K562 (cell line): ENCODE data around the gene RIMKLA. TPM values are rescaled to one million over a fixed set of nuclear protein-coding genes. Genes with fewer than 3 reads are reported as not detected.

Experiments
- ATAC-seq: fragments of 200-7000 bp; cut with Tn5 transposase; 3 replicates; pipeline ENCODE4 v1.9.1; 2020; ENCODE audit warnings: moderate library complexity
- BruUV-seq: library from RNA; stranded (reverse); fragments of 400-500 nt; replicated peaks from 2 replicates; lab custom pipeline; 2021; lab: Mats Ljungman, UMichigan
- CTCF ChIA-PET: fragments of 300-600 bp; formaldehyde crosslinking; extraction: SDS; loops from one replicate; lab custom pipeline; 2021; ENCODE audit warnings: low intra/inter-chr PET ratio; lab: Yijun Ruan, JAX
- POLR2A ChIA-PET: fragments of 300-600, 350-650 bp; sonication (Branson Sonifier 250); formaldehyde crosslinking; extraction: SDS; loops from one replicate; lab custom pipeline; 2021; ENCODE audit warnings: antibody characterized with exemption, inconsistent platforms; lab: Yijun Ruan, JAX
- DNase-seq, 4 experiments: peaks; one replicate each; pipeline versions ENCODE4 v3.0.0 to v3.0.0-alpha.2; 2011 to 2018; ENCODE audit warnings: low spot score in 3 of 4, mixed read lengths in 3 of 4; ENCODE audit errors: extremely low read depth in 1 of 4
- FAIRE-seq: peaks from 2 replicates; lab custom pipeline; 2011; peaks lifted over from hg19 to GRCh38; lab: Jason Lieb, UNC
- H2AFZ ChIP-seq: 2 replicates; pipeline ENCODE4 v1.6.0; 2011; ENCODE audit warnings: low read depth, low read length, control low read depth, inconsistent platforms
- H3K27ac ChIP-seq: fragments of 200-600 bp; 3 replicates; pipeline ENCODE4 v1.8.0; 2011; ENCODE audit warnings: low read depth, mild to moderate bottlenecking, control low read depth, inconsistent platforms, low read length, moderate library complexity, mixed read lengths; ENCODE audit errors: extremely low read depth
- H3K27me3 ChIP-seq, 2 experiments: fragments of 300-600 bp in 1 of 2; 2 replicates in 1 of 2; 3 replicates in 1 of 2; pipeline versions ENCODE4 v1.6.0 to v1.8.0; 2011; ENCODE audit warnings: inconsistent platforms in 2 of 2, low read length in 2 of 2, mild to moderate bottlenecking in 1 of 2, mixed read lengths in 1 of 2, moderate library complexity in 1 of 2; ENCODE audit not compliant: control insufficient read depth in 2 of 2, insufficient read depth in 2 of 2
- H3K36me3 ChIP-seq: fragments of 300-600 bp; 3 replicates; pipeline ENCODE4 v1.8.0; 2011; ENCODE audit warnings: mild to moderate bottlenecking, low read length, inconsistent platforms; ENCODE audit not compliant: control insufficient read depth, insufficient read depth
- H3K4me1 ChIP-seq, 2 experiments: fragments of 200-600 bp in 1 of 2; replicated peaks in 1 of 2; 2 replicates in 1 of 2; 3 replicates in 1 of 2; pipeline versions ENCODE4 v1.5.1 to v1.8.0; 2011; ENCODE audit warnings: inconsistent platforms in 2 of 2, low read length in 2 of 2, mild to moderate bottlenecking in 1 of 2, mixed read lengths in 1 of 2, moderate library complexity in 1 of 2; ENCODE audit not compliant: control insufficient read depth in 2 of 2, insufficient read depth in 2 of 2
- H3K4me2 ChIP-seq: 2 replicates; pipeline ENCODE4 v1.6.1; 2011; ENCODE audit warnings: low read length, control low read depth, inconsistent platforms, mixed read lengths; ENCODE audit not compliant: insufficient read depth
- H3K4me3 ChIP-seq: fragments of 200-600 bp; sonication (generic), shearing (Covaris generic); 2 replicates; pipeline ENCODE4 v1.5.1; 2016; ENCODE audit warnings: control low read depth, inconsistent platforms
- H3K79me2 ChIP-seq: fragments of 200-600 bp; 3 replicates; pipeline ENCODE4 v1.8.0; 2011; ENCODE audit warnings: low read length, inconsistent platforms; ENCODE audit not compliant: control insufficient read depth, insufficient read depth
- H3K9ac ChIP-seq, 2 experiments: 2 replicates each; pipeline versions ENCODE4 v1.6.0 to v1.6.1; 2011; ENCODE audit warnings: low read depth in 2 of 2, low read length in 2 of 2, control low read depth in 1 of 2, inconsistent platforms in 1 of 2, mild to moderate bottlenecking in 1 of 2, mixed read lengths in 1 of 2; ENCODE audit not compliant: insufficient read depth in 1 of 2
- H3K9me1 ChIP-seq: one replicate; pipeline ENCODE4 v1.6.0; 2011; ENCODE audit warnings: inconsistent platforms, mild to moderate bottlenecking, low read length, moderate library complexity; ENCODE audit not compliant: control insufficient read depth, insufficient read depth
- H3K9me3 ChIP-seq: replicated peaks from 2 replicates; pipeline ENCODE4 v1.5.1; 2011; ENCODE audit warnings: low read depth, low read length, inconsistent platforms; ENCODE audit not compliant: control insufficient read depth, insufficient read depth
- H4K20me1 ChIP-seq: replicated peaks from 2 replicates; pipeline ENCODE4 v1.6.1; 2011; ENCODE audit warnings: low read length, inconsistent platforms, mixed read lengths; ENCODE audit not compliant: control insufficient read depth, insufficient read depth
- ESRRB ChIP-seq: fragments of 250-450 bp; sonication (Bioruptor Pico); IDR thresholded peaks from 2 replicates; pipeline ENCODE4 v1.5.0; 2020; ENCODE audit warnings: mild to moderate bottlenecking, moderate library complexity, borderline replicate concordance
- ETV5 ChIP-seq: sonication (generic); formaldehyde crosslinking; IDR thresholded peaks from 2 replicates; pipeline ENCODE4 v1.4.0; 2020; ENCODE audit warnings: low read depth, mild to moderate bottlenecking, missing genetic modification reagents
- FOXK2 ChIP-seq, 2 experiments: fragments of 450-650 bp; IDR thresholded peaks in 1 of 2; conservative IDR thresholded peaks in 1 of 2; 2 replicates each; pipeline ENCODE4 v1.6.1; 2016; ENCODE audit warnings: low read depth in 2 of 2, mild to moderate bottlenecking in 1 of 2
- HDAC6 ChIP-seq: IDR thresholded peaks from 2 replicates; pipeline ENCODE4 v1.6.1; 2012; ENCODE audit warnings: low read depth, mild to moderate bottlenecking, control low read depth, inconsistent platforms, low read length, moderate library complexity
- MXI1 ChIP-seq: IDR thresholded peaks from 2 replicates; pipeline ENCODE4 v1.6.1; 2011; ENCODE audit warnings: low read depth, mild to moderate bottlenecking, improper control_type of control experiment, low read length
- NR1H2 ChIP-seq: sonication (generic); formaldehyde crosslinking; IDR thresholded peaks from 2 replicates; pipeline ENCODE4 v1.4.0; 2020; ENCODE audit warnings: mild to moderate bottlenecking, missing genetic modification reagents
- NR3C1 ChIP-seq: sonication (generic); formaldehyde crosslinking; IDR thresholded peaks from 2 replicates; pipeline ENCODE4 v1.8.1; 2022; ENCODE audit warnings: missing genetic modification reagents
- NUFIP1 ChIP-seq: fragments of 450-650 bp; IDR thresholded peaks from 2 replicates; pipeline ENCODE4 v1.6.1; 2018; ENCODE audit not compliant: partially characterized antibody
- SIRT6 ChIP-seq: IDR thresholded peaks from one replicate; pipeline ENCODE4 v1.6.1; 2012; ENCODE audit warnings: low read depth, mild to moderate bottlenecking, control low read depth, inconsistent platforms, low read length, moderate library complexity
- TAF9B ChIP-seq: fragments of 450-650 bp; IDR thresholded peaks from 2 replicates; pipeline ENCODE4 v1.6.1; 2018; ENCODE audit warnings: mild to moderate bottlenecking; ENCODE audit not compliant: partially characterized antibody
- TOE1 ChIP-seq, 2 experiments: fragments of 450-650 bp in 1 of 2; sonication (generic) in 1 of 2; formaldehyde crosslinking in 1 of 2; IDR thresholded peaks; 2 replicates each; pipeline versions ENCODE4 v1.7.1 to v1.8.0; 2016 to 2022; ENCODE audit warnings: borderline replicate concordance in 2 of 2, mild to moderate bottlenecking in 2 of 2, antibody characterized with exemption in 1 of 2, inconsistent platforms in 1 of 2, low read depth in 1 of 2, missing genetic modification reagents in 1 of 2, moderate library complexity in 1 of 2
- ZNF780A ChIP-seq: fragments of 250-450 bp; sonication (Bioruptor Pico); IDR thresholded peaks from 2 replicates; pipeline ENCODE4 v1.5.0; 2021; ENCODE audit warnings: mild to moderate bottlenecking
- WGBS: fragments of 100-300 bp; shearing (Covaris generic); methylation state at CpG from one replicate; pipeline ENCODE4 v1.1.6; 2016; ENCODE audit warnings: low coverage, mixed read lengths; ENCODE audit not compliant: insufficient coverage; ENCODE audit errors: missing lambda C conversion rate; 5-methylcytosine and 5-hydroxymethylcytosine counted together
- in situ Hi-C: fragments of 300-500 bp; cut with MboI; formaldehyde crosslinking; loops from 4 replicates; pipeline ENCODE4 v1.15.0; 2018; ENCODE audit warnings: inconsistent platforms, mixed read lengths
- intact Hi-C: fragments of 100-400 bp; cut with micrococcal nuclease; formaldehyde crosslinking; loops from 2 replicates; pipeline ENCODE4 v1.14.2; 2022
- polyA plus RNA-seq, 8 experiments: library from polyadenylated mRNA; depleted of rRNA in 4 of 8; stranded (reverse) in 5 of 8; unstranded in 3 of 8; fragments of >200 nt; fragmentation: Nextera tagmentation in 2 of 8; fragmentation: Illumina TruSeq in 1 of 8; extraction: Ambion mirVana in 2 of 8; extraction: Trizol in 1 of 8; gene quantifications; 2 replicates each; pipeline versions ENCODE4 v1.2.1 to v1.2.3, GENCODE V29; 2011 to 2014; ENCODE audit warnings: inconsistent platforms in 1 of 8, missing spikeins in 1 of 8
- total RNA-seq, 7 experiments: library from RNA; depleted of rRNA in 6 of 7; stranded (reverse); fragments of >200 nt in 6 of 7; fragmentation: Illumina TruSeq in 2 of 7; extraction: Trizol in 2 of 7; gene quantifications; 2 replicates each; pipeline versions ENCODE4 v1.2.1 to v1.2.3, GENCODE V29; 2011 to 2021; ENCODE audit warnings: low replicate concordance in 1 of 7
- TF ChIP-seq, protein P1 (sequence below): fragments of 450-650 bp; conservative IDR thresholded peaks from 2 replicates; pipeline ENCODE4 v1.6.1; 2016; ENCODE audit warnings: missing genetic modification characterization, low read depth, mild to moderate bottlenecking, missing compliant biosample characterization, moderate library complexity

Gene RIMKLA
- total and polyA plus RNA-seq, 9 of the 15 experiments (the other 6 are each of a cell fraction or from before 2014, with no cell fraction given): 0.02 TPM; not detected in 8

DNA sequence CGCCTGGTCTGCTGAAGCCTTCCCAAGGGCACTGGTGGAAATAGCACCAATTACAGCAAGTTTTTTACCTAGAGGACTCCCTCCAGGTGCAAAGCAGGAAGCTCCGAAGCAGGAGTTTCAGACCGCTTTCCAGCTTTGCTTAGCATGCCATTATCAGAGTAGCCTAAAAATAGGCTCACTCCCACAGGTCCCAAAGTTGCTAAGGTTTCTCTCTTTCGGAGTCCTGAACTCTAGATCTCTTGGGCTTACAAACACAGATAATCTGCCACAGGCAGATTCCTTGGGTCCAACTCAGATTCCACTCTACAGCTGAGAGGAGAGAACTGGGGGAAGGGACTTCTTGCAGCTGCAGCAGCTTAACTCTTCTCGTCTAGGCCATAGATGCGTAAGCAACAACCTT, 52.8 kb downstream of the RIMKLA start:
- Histone ChIP-seq H3K4me1 (no peaks in the 10 kb centered on the region), H3K9me1 (no peaks in the 10 kb centered on the region), H3K4me3 (no peak overlapping the region), H3K9me3 (no peaks in the 10 kb centered on the region), H4K20me1 (no peaks in the 10 kb centered on the region), H3K4me2 (no peak overlapping the region), H3K27ac (no peak overlapping the region), H3K27me3 (peaks cover 17 to 28% of the 10 kb centered on the region in 2 experiments; a peak in 4 of 5 replicates), H3K36me3 (no peaks in the 10 kb centered on the region), H2AFZ (no peak overlapping the region), H3K79me2 (no peaks in the 10 kb centered on the region), H3K9ac (no peak overlapping the region)
- in situ Hi-C loops (no loop called here), intact Hi-C loops (no loop called here)
- TF ChIP-seq ZNF780A (CRISPR knock-in tag): no peak
- no peak for TF ChIP-seq NUFIP1
- no peak for TF ChIP-seq ESRRB
- no peak for TF ChIP-seq MXI1
- no peak for TF ChIP-seq FOXK2 (conservative IDR thresholded peaks at IDR 0.05 in 1 of 2, IDR thresholded peaks at IDR 0.05 in 1 of 2; ENCODE audit: low read depth in 2 of 2)
- TF ChIP-seq TOE1 (IDR thresholded peaks at IDR 0.05; ENCODE audit: borderline replicate concordance): no peak
- TF ChIP-seq TOE1 (CRISPR knock-in tag; IDR thresholded peaks at IDR 0.05; ENCODE audit: borderline replicate concordance, low read depth): no peak
- no peak for TF ChIP-seq TAF9B
- no peak for TF ChIP-seq NR1H2
- TF ChIP-seq, protein P1, sequence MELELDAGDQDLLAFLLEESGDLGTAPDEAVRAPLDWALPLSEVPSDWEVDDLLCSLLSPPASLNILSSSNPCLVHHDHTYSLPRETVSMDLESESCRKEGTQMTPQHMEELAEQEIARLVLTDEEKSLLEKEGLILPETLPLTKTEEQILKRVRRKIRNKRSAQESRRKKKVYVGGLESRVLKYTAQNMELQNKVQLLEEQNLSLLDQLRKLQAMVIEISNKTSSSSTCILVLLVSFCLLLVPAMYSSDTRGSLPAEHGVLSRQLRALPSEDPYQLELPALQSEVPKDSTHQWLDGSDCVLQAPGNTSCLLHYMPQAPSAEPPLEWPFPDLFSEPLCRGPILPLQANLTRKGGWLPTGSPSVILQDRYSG (tag): no peak
- TF ChIP-seq NR3C1: no peak
- TF ChIP-seq HDAC6: no peak
- no peak for TF ChIP-seq ETV5 (CRISPR knock-in tag)
- no peak for TF ChIP-seq SIRT6
- ChIA-PET CTCF (no interaction called here), POLR2A (interaction anchor here (0.9 to 1.8 kb wide), 3 partner anchors 11 to 17 kb away, joined by 3 to 5 read pairs (median 3); no protein-coding TSS in a partner anchor)
- ATAC-seq (no peak), FAIRE-seq (no peak), DNase-seq (no peak)
- WGBS: 0% methylated on average over 6 of the region's 6 CpGs
- BruUV-seq: no TSS peak
